H9 (cell line): ENCODE measurements around the gene PLCZ1. TPM values are rescaled to one million over a fixed set of nuclear protein-coding genes. Genes with fewer than 3 reads are reported as not detected.
"Not testable (repeated sequence)": the region's sequence is repeated elsewhere in the genome, so short reads cannot be mapped to it uniquely, and the experiment has no call there.

Experiments used
- DNase-seq: peaks from one replicate; pipeline ENCODE4 v3.0.0-alpha.2; 2017
- H2AFZ ChIP-seq: one replicate; pipeline ENCODE4 v1.6.1; 2013; ENCODE audit warnings: mild to moderate bottlenecking, low read length, control low read depth, moderate library complexity
- H2AK5ac ChIP-seq: 2 replicates; pipeline ENCODE4 v1.6.1; 2013; ENCODE audit warnings: low read length, control low read depth, mixed read lengths; ENCODE audit not compliant: insufficient read length
- H2BK120ac ChIP-seq: one replicate; pipeline ENCODE4 v1.6.1; 2013; ENCODE audit warnings: low read depth, mild to moderate bottlenecking, low read length, control low read depth, inconsistent platforms; ENCODE audit not compliant: poor library complexity, severe bottlenecking
- H2BK12ac ChIP-seq: 2 replicates; pipeline ENCODE4 v1.6.1; 2013; ENCODE audit warnings: low read length, control low read depth, mixed read lengths, low read depth; ENCODE audit not compliant: insufficient read length
- H2BK15ac ChIP-seq: 2 replicates; pipeline ENCODE4 v1.6.1; 2013; ENCODE audit warnings: low read depth, low read length, control low read depth
- H2BK20ac ChIP-seq: one replicate; pipeline ENCODE4 v1.6.1; 2013; ENCODE audit warnings: low read depth, mild to moderate bottlenecking, low read length, control low read depth, inconsistent platforms; ENCODE audit not compliant: poor library complexity, severe bottlenecking
- H2BK5ac ChIP-seq: 2 replicates; pipeline ENCODE4 v1.6.1; 2013; ENCODE audit warnings: low read length, control low read depth, mixed read lengths; ENCODE audit not compliant: insufficient read length
- H3K14ac ChIP-seq: 2 replicates; pipeline ENCODE4 v1.6.1; 2013; ENCODE audit warnings: low read length, control low read depth; ENCODE audit not compliant: insufficient read depth
- H3K18ac ChIP-seq: 2 replicates; pipeline ENCODE4 v1.6.1; 2013; ENCODE audit warnings: low read depth, mild to moderate bottlenecking, mixed read lengths, low read length, control low read depth; ENCODE audit not compliant: insufficient read length
- H3K23ac ChIP-seq: 2 replicates; pipeline ENCODE4 v1.6.1; 2013; ENCODE audit warnings: low read length, control low read depth, mixed read lengths, low read depth; ENCODE audit not compliant: insufficient read length
- H3K23me2 ChIP-seq: 2 replicates; pipeline ENCODE4 v1.6.1; 2013; ENCODE audit warnings: low read depth, mild to moderate bottlenecking, mixed read lengths, low read length, control low read depth; ENCODE audit not compliant: insufficient read length, poor library complexity, severe bottlenecking
- H3K27ac ChIP-seq: 2 replicates; pipeline ENCODE4 v1.5.1; 2013; ENCODE audit warnings: low read length, control low read depth, mixed read lengths, low read depth; ENCODE audit not compliant: insufficient read length
- H3K27me3 ChIP-seq: 2 replicates; pipeline ENCODE4 v1.6.1; 2013; ENCODE audit warnings: low read length, control low read depth, inconsistent platforms; ENCODE audit not compliant: insufficient read depth
- H3K4ac ChIP-seq: 2 replicates; pipeline ENCODE4 v1.6.1; 2013; ENCODE audit warnings: low read depth, mild to moderate bottlenecking, control low read depth, inconsistent platforms, low read length, moderate library complexity
- H3K4me1 ChIP-seq: 2 replicates; pipeline ENCODE4 v1.6.1; 2013; ENCODE audit warnings: low read length, control low read depth, inconsistent platforms; ENCODE audit not compliant: insufficient read depth
- H3K4me2 ChIP-seq: 2 replicates; pipeline ENCODE4 v1.6.1; 2013; ENCODE audit warnings: low read length, control low read depth, mixed read lengths; ENCODE audit not compliant: insufficient read length, insufficient read depth
- H3K56ac ChIP-seq: 2 replicates; pipeline ENCODE4 v1.6.1; 2013; ENCODE audit warnings: low read depth, mild to moderate bottlenecking, mixed read lengths, low read length, control low read depth; ENCODE audit not compliant: insufficient read length
- H3K79me1 ChIP-seq: 2 replicates; pipeline ENCODE4 v1.6.1; 2013; ENCODE audit warnings: low read depth, mild to moderate bottlenecking, moderate library complexity, low read length, control low read depth, inconsistent platforms; ENCODE audit not compliant: insufficient read depth, poor library complexity, severe bottlenecking
- H3K79me2 ChIP-seq: 2 replicates; pipeline ENCODE4 v1.6.1; 2013; ENCODE audit warnings: low read length, control low read depth, inconsistent platforms; ENCODE audit not compliant: insufficient read depth
- H3K9ac ChIP-seq: 2 replicates; pipeline ENCODE4 v1.6.1; 2013; ENCODE audit warnings: low read length, control low read depth, mixed read lengths; ENCODE audit not compliant: insufficient read length; ENCODE audit errors: extremely low read depth
- H3K9me3 ChIP-seq: one replicate; pipeline ENCODE4 v1.6.1; 2013; ENCODE audit warnings: low read depth, low read length, inconsistent platforms; ENCODE audit not compliant: control insufficient read depth
- H3T11ph ChIP-seq: one replicate; pipeline ENCODE4 v1.6.1; 2013; ENCODE audit warnings: mild to moderate bottlenecking, low read length, control low read depth, inconsistent platforms
- H4K20me1 ChIP-seq: one replicate; pipeline ENCODE4 v1.6.1; 2013; ENCODE audit not compliant: control insufficient read depth, insufficient read length, insufficient read depth
- H4K5ac ChIP-seq: 2 replicates; pipeline ENCODE4 v1.6.1; 2013; ENCODE audit warnings: low read depth, mild to moderate bottlenecking, mixed read lengths, low read length, control low read depth; ENCODE audit not compliant: insufficient read length
- H4K8ac ChIP-seq: replicated peaks from 2 replicates; pipeline ENCODE4 v1.6.1; 2013; ENCODE audit warnings: low read length, control low read depth, mixed read lengths, low read depth; ENCODE audit not compliant: insufficient read length
- H4K91ac ChIP-seq: 2 replicates; pipeline ENCODE4 v1.6.1; 2013; ENCODE audit warnings: low read depth, mild to moderate bottlenecking, moderate library complexity, mixed read lengths, low read length, control low read depth; ENCODE audit not compliant: insufficient read length
- H3K27ac Mint-ChIP-seq, 3 experiments: 2 replicates in 2 of 3; 3 replicates in 1 of 3; pipeline ENCODE4 v1.8.0; 2020 to 2021; ENCODE audit warnings: mixed read lengths in 3 of 3, mild to moderate bottlenecking in 1 of 3, moderate library complexity in 1 of 3
- H3K27me3 Mint-ChIP-seq: 2 replicates; pipeline ENCODE4 v1.8.0; 2021; ENCODE audit warnings: low read depth, mild to moderate bottlenecking, moderate library complexity, mixed read lengths
- H3K36me3 Mint-ChIP-seq, 3 experiments: 2 replicates in 2 of 3; 3 replicates in 1 of 3; pipeline ENCODE4 v1.8.0; 2020 to 2021; ENCODE audit warnings: low read depth in 3 of 3, mixed read lengths in 3 of 3; ENCODE audit not compliant: insufficient read depth in 1 of 3
- H3K4me1 Mint-ChIP-seq, 2 experiments: 2 replicates each; pipeline ENCODE4 v1.8.0; 2020; ENCODE audit warnings: mixed read lengths in 2 of 2
- H3K4me3 Mint-ChIP-seq, 2 experiments: 2 replicates in 1 of 2; 3 replicates in 1 of 2; pipeline ENCODE4 v1.8.0; 2020 to 2021; ENCODE audit warnings: mild to moderate bottlenecking in 2 of 2, mixed read lengths in 2 of 2, moderate library complexity in 1 of 2
- H3K9me3 Mint-ChIP-seq, 2 experiments: 2 replicates in 1 of 2; 3 replicates in 1 of 2; pipeline ENCODE4 v1.8.0; 2020; ENCODE audit warnings: mild to moderate bottlenecking in 2 of 2, mixed read lengths in 2 of 2, moderate library complexity in 1 of 2
- WGBS: extraction: QIAGEN DNeasy Blood & Tissue Kit; methylation state at CpG from one replicate; pipeline ENCODE4 v1.1.7; 2013; ENCODE audit warnings: missing lambda C conversion rate, low lambda C conversion rate, mixed read lengths; ENCODE audit not compliant: insufficient read length; ENCODE audit errors: extremely low coverage; 5-methylcytosine and 5-hydroxymethylcytosine counted together
- total RNA-seq: library from RNA; stranded (reverse); gene quantifications from 2 replicates; pipeline ENCODE4 v1.2.1, GENCODE V29; 2021
- TF ChIP-seq, protein P1 (sequence below): fragments of 200-600 bp; sonication (generic); conservative IDR thresholded peaks from 3 replicates; pipeline ENCODE4 v1.8.0; 2021; ENCODE audit warnings: antibody characterized with exemption, mild to moderate bottlenecking

The PLCZ1 gene
- total RNA-seq, 1 experiment from 2014 or later = not detected

DNA sequence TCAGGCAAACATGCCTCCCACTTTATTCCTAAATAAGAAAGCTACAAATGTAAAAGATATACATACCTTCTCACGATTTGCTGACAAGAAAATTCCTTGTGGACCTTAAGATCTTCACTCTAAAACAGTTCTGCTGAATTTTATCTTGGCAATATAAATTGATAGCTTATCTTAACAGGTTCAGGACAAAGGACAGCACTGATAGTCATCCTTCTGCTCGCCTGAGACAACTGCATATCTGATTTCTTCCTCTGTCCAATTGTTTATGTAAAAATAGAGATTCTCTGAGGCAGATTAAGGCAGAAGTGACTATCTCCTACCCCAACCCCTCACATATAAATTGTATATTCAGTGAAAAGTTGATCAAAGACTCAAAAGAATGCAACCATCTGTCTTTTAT is 45.0 kb upstream of the PLCZ1 start:
- Histone ChIP-seq H3K18ac (no peak overlapping the region), H3K9me3 (no peaks in the 10 kb centered on the region), H2AK5ac (no peak overlapping the region), H3K56ac (no peak overlapping the region), H3K27me3 (no peaks in the 10 kb centered on the region), H3K27ac (no peak overlapping the region), H2BK5ac (no peak overlapping the region), H2BK20ac (no peak overlapping the region), H4K5ac (no peak overlapping the region), H2BK120ac (no peak overlapping the region), H4K20me1 (no peaks in the 10 kb centered on the region), H2AFZ (no peak overlapping the region), H3T11ph (no peak overlapping the region), H2BK15ac (no peak overlapping the region), H3K4me2 (no peak overlapping the region), H3K79me1 (no peaks in the 10 kb centered on the region), H3K9ac (no peak overlapping the region), H3K23me2 (no peaks in the 10 kb centered on the region), H4K8ac (no peak overlapping the region), H3K14ac (no peak overlapping the region), H3K23ac (no peak overlapping the region), H3K79me2 (no peaks in the 10 kb centered on the region), H3K4me1 (no peaks in the 10 kb centered on the region), H4K91ac (no peak overlapping the region), H3K4ac (no peak overlapping the region), H2BK12ac (no peak overlapping the region)
- no peak overlapping the region for H3K4me3 Mint-ChIP-seq
- WGBS = no CpG with 5 or more reads among the region's 2 CpGs
- H3K27ac Mint-ChIP-seq = no peak overlapping the region
- DNase-seq = no peak
- TF ChIP-seq, protein P1, sequence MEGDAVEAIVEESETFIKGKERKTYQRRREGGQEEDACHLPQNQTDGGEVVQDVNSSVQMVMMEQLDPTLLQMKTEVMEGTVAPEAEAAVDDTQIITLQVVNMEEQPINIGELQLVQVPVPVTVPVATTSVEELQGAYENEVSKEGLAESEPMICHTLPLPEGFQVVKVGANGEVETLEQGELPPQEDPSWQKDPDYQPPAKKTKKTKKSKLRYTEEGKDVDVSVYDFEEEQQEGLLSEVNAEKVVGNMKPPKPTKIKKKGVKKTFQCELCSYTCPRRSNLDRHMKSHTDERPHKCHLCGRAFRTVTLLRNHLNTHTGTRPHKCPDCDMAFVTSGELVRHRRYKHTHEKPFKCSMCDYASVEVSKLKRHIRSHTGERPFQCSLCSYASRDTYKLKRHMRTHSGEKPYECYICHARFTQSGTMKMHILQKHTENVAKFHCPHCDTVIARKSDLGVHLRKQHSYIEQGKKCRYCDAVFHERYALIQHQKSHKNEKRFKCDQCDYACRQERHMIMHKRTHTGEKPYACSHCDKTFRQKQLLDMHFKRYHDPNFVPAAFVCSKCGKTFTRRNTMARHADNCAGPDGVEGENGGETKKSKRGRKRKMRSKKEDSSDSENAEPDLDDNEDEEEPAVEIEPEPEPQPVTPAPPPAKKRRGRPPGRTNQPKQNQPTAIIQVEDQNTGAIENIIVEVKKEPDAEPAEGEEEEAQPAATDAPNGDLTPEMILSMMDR = no peak
- no peaks in the 10 kb centered on the region for H3K27me3 Mint-ChIP-seq
- H3K9me3 Mint-ChIP-seq = peaks cover 49 to 72% of the 10 kb centered on the region in 2 experiments
- H3K4me1 Mint-ChIP-seq = no peaks in the 10 kb centered on the region
- H3K36me3 Mint-ChIP-seq = peaks cover 27 to 65% (median 35%) of the 10 kb centered on the region in 3 experiments

DNA sequence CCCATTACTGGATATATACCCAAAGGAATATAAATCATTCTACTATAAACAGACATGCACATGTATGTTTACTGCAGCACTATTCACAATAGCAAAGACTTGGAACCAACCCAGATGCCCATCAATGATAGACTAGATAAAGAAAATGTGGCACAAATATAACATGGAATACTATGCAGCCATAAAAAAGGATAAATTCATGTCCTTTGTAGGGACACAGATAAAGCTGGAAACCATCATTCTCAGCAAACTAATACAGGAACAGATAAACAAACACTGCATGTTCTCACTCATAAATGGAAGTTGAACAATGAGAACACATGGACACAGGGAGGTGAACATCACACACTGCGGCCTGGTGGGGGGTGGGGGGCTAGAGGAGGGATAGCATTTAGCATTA is 28.7 kb upstream of the PLCZ1 start:
- not testable (repeated sequence) for H3K27me3 ChIP-seq, H3K56ac ChIP-seq, H3K4me3 Mint-ChIP-seq, H4K20me1 ChIP-seq, H4K91ac ChIP-seq, H2BK15ac ChIP-seq, H4K5ac ChIP-seq, H3K4me1 Mint-ChIP-seq, H3K18ac ChIP-seq, H3K9me3 ChIP-seq, H3K4me1 ChIP-seq, H3K27ac Mint-ChIP-seq, H2BK120ac ChIP-seq, H3K23me2 ChIP-seq, H3K4me2 ChIP-seq, H4K8ac ChIP-seq, H3K79me2 ChIP-seq, H3T11ph ChIP-seq, H3K27me3 Mint-ChIP-seq, H3K23ac ChIP-seq, H2BK12ac ChIP-seq, H2AK5ac ChIP-seq, H3K4ac ChIP-seq, H2AFZ ChIP-seq, H3K79me1 ChIP-seq, DNase-seq, H3K14ac ChIP-seq, H2BK5ac ChIP-seq, H3K9ac ChIP-seq, H2BK20ac ChIP-seq, H3K27ac ChIP-seq
- Mint-ChIP-seq H3K36me3 (peaks cover 36 to 51% (median 40%) of the 10 kb centered on the region in 3 experiments), H3K9me3 (peaks cover 54 to 56% of the 10 kb centered on the region in 2 experiments)
- WGBS = no CpG with 5 or more reads among the region's 1 CpG
